HEK293T (cell line): ENCODE data around the gene ATAD1.
"Not testable (repeated sequence)": the region's sequence is repeated elsewhere in the genome, so short reads cannot be mapped to it uniquely, and the experiment has no call there.

ENCODE experiments used
- CTCF ChIA-PET: fragments of 350-600 bp; formaldehyde crosslinking; extraction: SDS; loops from one replicate; lab custom pipeline; 2021; ENCODE audit warnings: antibody characterized with exemption, inconsistent platforms; lab: Yijun Ruan, JAX
- POLR2A ChIA-PET: fragments of 350-600 bp; formaldehyde crosslinking; extraction: SDS; loops from one replicate; lab custom pipeline; 2020; ENCODE audit warnings: antibody characterized with exemption, inconsistent platforms; lab: Yijun Ruan, JAX
- DNase-seq: peaks from one replicate; pipeline ENCODE4 v3.0.0; 2012; ENCODE audit warnings: mixed read lengths; ENCODE audit errors: extremely low spot score
- ARNT ChIP-seq: fragments of 450-650 bp; IDR thresholded peaks from 2 replicates; pipeline ENCODE4 v1.6.1; 2017; ENCODE audit warnings: mild to moderate bottlenecking
- BHLHE40 ChIP-seq: fragments of 450-650 bp; IDR thresholded peaks from 2 replicates; pipeline ENCODE4 v1.6.1; 2016; ENCODE audit warnings: mild to moderate bottlenecking, moderate library complexity, borderline replicate concordance
- CTBP1 ChIP-seq: fragments of 450-650 bp; IDR thresholded peaks from 2 replicates; pipeline ENCODE4 v1.6.1; 2016; ENCODE audit warnings: borderline replicate concordance
- ELF4 ChIP-seq: fragments of 450-650 bp; IDR thresholded peaks from 2 replicates; pipeline ENCODE4 v1.6.1; 2017; ENCODE audit warnings: antibody characterized with exemption
- FOXA1 ChIP-seq: fragments of 450-650 bp; IDR thresholded peaks from 2 replicates; pipeline ENCODE4 v1.6.1; 2016; ENCODE audit warnings: mild to moderate bottlenecking
- FOXK2 ChIP-seq: fragments of 450-650 bp; IDR thresholded peaks from 2 replicates; pipeline ENCODE4 v1.6.1; 2016; ENCODE audit warnings: mild to moderate bottlenecking
- FOXM1 ChIP-seq: fragments of 450-650 bp; IDR thresholded peaks from 2 replicates; pipeline ENCODE4 v1.6.1; 2017; ENCODE audit warnings: mild to moderate bottlenecking, borderline replicate concordance
- HDGF ChIP-seq: fragments of 450-650 bp; IDR thresholded peaks from 2 replicates; pipeline ENCODE4 v1.6.1; 2017; ENCODE audit warnings: antibody characterized with exemption, borderline replicate concordance
- L3MBTL2 ChIP-seq: fragments of 450-650 bp; conservative IDR thresholded peaks from 2 replicates; pipeline ENCODE4 v1.6.1; 2016; ENCODE audit warnings: mild to moderate bottlenecking
- LEF1 ChIP-seq: fragments of 450-650 bp; IDR thresholded peaks from 2 replicates; pipeline ENCODE4 v1.6.1; 2017; ENCODE audit warnings: mild to moderate bottlenecking, borderline replicate concordance
- NFRKB ChIP-seq: fragments of 450-650 bp; IDR thresholded peaks from 2 replicates; pipeline ENCODE4 v1.6.1; 2016; ENCODE audit warnings: mild to moderate bottlenecking, moderate library complexity
- SP1 ChIP-seq: fragments of 450-650 bp; IDR thresholded peaks from 2 replicates; pipeline ENCODE4 v1.6.1; 2017
- SUZ12 ChIP-seq: fragments of 450-650 bp; IDR thresholded peaks from 2 replicates; pipeline ENCODE4 v1.6.1; 2016; ENCODE audit warnings: mild to moderate bottlenecking
- TARDBP ChIP-seq: fragments of 450-650 bp; IDR thresholded peaks from 2 replicates; pipeline ENCODE4 v1.6.1; 2016
- ZNF384 ChIP-seq: fragments of 450-650 bp; IDR thresholded peaks from 2 replicates; pipeline ENCODE4 v1.6.1; 2016
- TF ChIP-seq, protein P1 (sequence below): fragments of 450-650 bp; IDR thresholded peaks from 2 replicates; pipeline ENCODE4 v1.6.1; 2016

ATAD1 gene

DNA sequence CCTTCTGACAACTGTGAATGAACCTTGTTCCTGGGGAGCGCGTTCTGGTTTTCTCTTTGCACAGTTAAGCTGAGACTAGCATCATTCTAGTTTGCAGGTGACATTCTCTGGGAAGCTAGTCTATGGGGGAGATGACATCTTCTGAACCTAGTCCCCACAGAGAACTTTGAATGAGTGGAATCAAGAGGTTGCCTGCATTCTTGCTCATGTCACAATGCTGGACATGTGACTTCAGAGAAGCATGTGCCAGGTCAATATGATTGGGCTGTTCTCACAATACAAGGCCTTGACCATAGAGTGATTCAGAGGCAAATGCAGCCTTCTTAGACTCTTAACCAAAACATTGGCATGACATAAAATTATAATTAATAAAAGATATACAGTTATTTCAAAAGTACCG is 23.2 kb upstream of the ATAD1 start:
- TF ChIP-seq NFRKB (no peak), ARNT (no peak), ZNF384 (no peak)
- ChIA-PET POLR2A (no interaction called here), CTCF (interaction anchor here (0.6 to 1.0 kb wide), 2 partner anchors 9 to 200 kb away, joined by 3 read pairs; no protein-coding TSS in a partner anchor)
- DNase-seq = no peak

DNA sequence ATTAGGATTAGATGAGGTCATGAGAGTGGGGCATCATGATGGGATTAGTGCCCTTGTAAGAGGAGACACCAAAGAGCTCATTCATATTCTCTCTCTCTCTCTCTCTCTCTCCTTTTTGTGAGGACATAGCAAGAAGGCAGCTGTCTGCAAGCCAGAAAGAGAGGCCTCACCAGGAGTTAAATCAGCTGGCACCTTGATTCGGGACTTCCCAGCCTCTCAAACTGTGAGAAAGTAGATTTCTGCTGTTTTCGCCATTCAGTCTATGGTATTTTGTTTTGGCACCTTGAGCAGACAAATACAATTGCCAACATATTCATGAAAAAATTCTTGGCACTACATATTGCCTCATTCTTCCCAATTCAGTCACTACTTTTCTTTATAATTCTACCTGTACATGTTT is 20.6 kb upstream of the ATAD1 start:
- no peak for DNase-seq
- no peak for TF ChIP-seq LEF1
- no peak for TF ChIP-seq L3MBTL2
- TF ChIP-seq ARNT = no peak
- no peak for TF ChIP-seq NFRKB
- no peak for TF ChIP-seq FOXK2
- no peak for TF ChIP-seq HDGF
- TF ChIP-seq FOXA1 = no peak
- TF ChIP-seq, protein P1, sequence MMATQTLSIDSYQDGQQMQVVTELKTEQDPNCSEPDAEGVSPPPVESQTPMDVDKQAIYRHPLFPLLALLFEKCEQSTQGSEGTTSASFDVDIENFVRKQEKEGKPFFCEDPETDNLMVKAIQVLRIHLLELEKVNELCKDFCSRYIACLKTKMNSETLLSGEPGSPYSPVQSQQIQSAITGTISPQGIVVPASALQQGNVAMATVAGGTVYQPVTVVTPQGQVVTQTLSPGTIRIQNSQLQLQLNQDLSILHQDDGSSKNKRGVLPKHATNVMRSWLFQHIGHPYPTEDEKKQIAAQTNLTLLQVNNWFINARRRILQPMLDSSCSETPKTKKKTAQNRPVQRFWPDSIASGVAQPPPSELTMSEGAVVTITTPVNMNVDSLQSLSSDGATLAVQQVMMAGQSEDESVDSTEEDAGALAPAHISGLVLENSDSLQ = no peak
- no peak for TF ChIP-seq SP1
- TF ChIP-seq FOXM1 = no peak
- no peak for TF ChIP-seq BHLHE40
- no peak for TF ChIP-seq ELF4
- TF ChIP-seq ZNF384 = no peak
- no peak for TF ChIP-seq CTBP1
- no peak for TF ChIP-seq SUZ12
- TF ChIP-seq TARDBP = no peak
- POLR2A ChIA-PET = no interaction called here
- CTCF ChIA-PET = interaction anchor here (0.6 to 1.3 kb wide), 2 partner anchors 11 to 655 kb away, joined by 3 to 4 read pairs; no protein-coding TSS in a partner anchor

DNA sequence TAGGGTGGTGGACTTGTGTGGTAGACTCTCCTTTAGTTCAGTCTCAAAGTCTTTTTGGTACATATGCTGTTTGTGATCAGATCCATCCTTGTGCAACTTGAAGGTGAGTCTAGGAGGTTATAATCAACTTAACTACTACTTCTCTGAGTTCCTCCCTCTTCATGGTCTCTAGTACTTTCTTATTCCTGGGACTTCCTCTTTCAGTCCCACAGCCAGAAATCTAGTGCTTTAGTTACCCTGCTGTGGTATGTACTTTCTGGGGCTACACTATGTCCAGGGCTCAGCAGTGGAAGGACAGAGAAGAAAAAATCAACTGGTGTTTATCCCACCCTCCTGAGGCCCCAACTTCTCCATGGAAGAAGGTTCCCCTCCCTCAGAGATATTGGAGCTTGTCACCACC is 19.4 kb upstream of the ATAD1 start:
- DNase-seq = no peak
- ChIA-PET POLR2A (no interaction called here), CTCF (no interaction called here)
- TF ChIP-seq BHLHE40 (no peak), ZNF384 (no peak), NFRKB (no peak)

DNA sequence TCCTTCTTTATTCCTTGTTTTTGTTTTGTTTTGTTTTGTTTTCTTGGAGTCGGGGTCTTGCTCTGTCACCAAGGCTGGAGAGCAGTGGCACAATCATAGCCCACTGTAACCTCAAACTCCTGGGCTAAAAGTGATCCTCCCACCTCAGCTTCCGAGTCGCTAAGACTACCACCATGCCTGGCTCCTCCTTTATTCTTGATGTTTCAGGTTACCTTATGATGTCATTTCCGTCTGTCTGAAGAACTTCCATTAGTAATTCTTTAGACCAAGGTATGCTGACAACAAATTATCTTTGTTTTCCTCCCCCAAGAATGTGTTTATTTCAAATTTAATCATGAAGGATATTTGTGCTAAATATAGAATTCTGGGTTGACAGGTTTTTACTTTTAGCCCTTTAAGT is 18.1 kb upstream of the ATAD1 start:
- CTCF ChIA-PET = no interaction called here
- no peak for DNase-seq
- POLR2A ChIA-PET = no interaction called here
- TF ChIP-seq L3MBTL2 (no peak), CTBP1 (no peak), LEF1 (no peak), SP1 (no peak), FOXM1 (no peak), NFRKB (no peak), HDGF (no peak), FOXK2 (no peak), FOXA1 (no peak), ZNF384 (no peak), ARNT (no peak), BHLHE40 (no peak), TARDBP (no peak), ELF4 (no peak), SUZ12 (no peak)
- TF ChIP-seq, protein P1 = no peak

DNA sequence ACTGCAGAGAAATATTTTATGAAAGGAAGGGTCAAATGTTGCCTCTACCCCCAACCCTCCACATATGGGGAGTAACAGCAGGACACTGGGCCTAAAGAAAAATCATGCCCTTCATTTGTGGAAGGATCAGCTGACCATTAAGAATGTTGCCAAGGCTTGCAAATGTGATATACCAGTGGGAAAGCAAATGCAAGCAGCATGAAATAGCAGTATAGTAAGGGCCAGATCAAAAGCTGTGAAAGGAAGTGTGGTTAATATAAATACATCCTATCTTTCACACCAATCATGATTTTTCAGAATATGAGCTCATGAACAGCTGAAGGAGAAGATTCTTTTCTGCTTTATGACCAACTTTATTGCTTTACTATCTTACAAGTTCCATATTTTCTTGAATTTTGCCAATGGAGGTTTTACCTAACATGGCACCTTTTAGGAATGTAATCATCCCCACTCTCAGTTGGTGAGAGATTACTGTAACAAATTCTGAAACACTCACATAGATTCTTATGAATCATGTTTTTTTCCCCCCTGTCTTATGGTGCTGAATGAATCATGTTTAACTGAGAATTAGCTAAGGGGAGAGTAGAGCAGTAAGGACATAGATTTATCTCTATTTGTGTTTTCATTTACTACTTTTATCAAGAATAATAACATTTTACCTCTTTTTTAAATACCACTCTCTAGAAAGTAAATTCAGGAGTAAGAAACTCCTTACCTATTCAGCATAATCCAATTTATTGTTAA is 12.1 kb upstream of the ATAD1 start:
- ChIA-PET POLR2A (interaction anchor here (4.7 kb wide), 1 partner anchor 12 kb away, joined by 25 read pairs; the partner anchor contains the start of gene ATAD1), CTCF (no interaction called here)
- DNase-seq = no peak
- TF ChIP-seq SUZ12 (no peak), L3MBTL2 (no peak), ARNT (no peak), ZNF384 (no peak), FOXM1 (no peak), CTBP1 (no peak), FOXA1 (no peak), BHLHE40 (no peak), FOXK2 (no peak), NFRKB (no peak), TARDBP (no peak), SP1 (no peak)
- TF ChIP-seq, protein P1 = no peak

DNA sequence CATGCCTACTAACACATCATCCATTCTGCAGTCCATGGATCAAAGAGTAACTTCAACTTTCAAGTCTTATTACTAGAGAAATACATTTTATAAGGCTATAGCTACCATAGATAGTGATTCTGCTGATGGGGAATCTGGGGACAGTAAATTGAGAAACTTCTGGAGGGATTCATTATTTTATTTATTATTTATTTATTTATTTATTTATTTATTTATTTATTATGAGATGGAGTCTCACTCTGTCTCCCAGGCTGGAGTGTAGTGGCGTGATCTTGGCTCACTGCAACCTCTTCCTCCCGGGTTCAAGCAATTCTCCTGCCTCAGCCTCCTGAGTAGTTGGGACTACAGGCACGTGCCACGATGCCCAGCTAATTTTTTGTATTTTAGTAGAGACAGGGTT is 11.0 kb upstream of the ATAD1 start:
- CTCF ChIA-PET, DNase-seq: not testable (repeated sequence)
- POLR2A ChIA-PET = interaction anchor here (1.1 to 4.7 kb wide), 2 partner anchors 11 to 324 kb away, joined by 3 to 25 read pairs; partner anchors contain the start of genes ATAD1 and MINPP1
